Aorta (tissue), 5 donors: ENCODE measurements around the gene SCGB1D4. TPM values are rescaled to one million over a fixed set of nuclear protein-coding genes. Genes with fewer than 3 reads are reported as not detected.

Source experiments
- ATAC-seq: fragments of 200-7000 bp; cut with Tn5 transposase; one replicate; pipeline ENCODE4 v1.9.1; 2022; ENCODE audit warnings: moderate library complexity; ENCODE audit not compliant: low FRiP score
- DNase-seq, 2 donors: peaks; one replicate each; pipeline ENCODE4 v3.0.0-alpha.2; 2020
- H3K27ac ChIP-seq, 2 donors: one replicate each; pipeline ENCODE4 v1.5.1; 2013; ENCODE audit warnings: low read length in 2 of 2, mild to moderate bottlenecking in 2 of 2, moderate library complexity in 2 of 2, control low read depth in 1 of 2, inconsistent platforms in 1 of 2, low read depth in 1 of 2
- H3K27me3 ChIP-seq, 2 donors: one replicate each; pipeline ENCODE4 v1.6.1; 2013; ENCODE audit warnings: control low read depth in 1 of 2, low read length in 1 of 2, mild to moderate bottlenecking in 1 of 2, moderate library complexity in 1 of 2; ENCODE audit not compliant: insufficient read depth in 2 of 2, control insufficient read depth in 1 of 2
- H3K36me3 ChIP-seq, 2 donors: one replicate each; pipeline ENCODE4 v1.6.1; 2013; ENCODE audit warnings: control low read depth in 1 of 2, low read length in 1 of 2, mild to moderate bottlenecking in 1 of 2; ENCODE audit not compliant: insufficient read depth in 2 of 2, control insufficient read depth in 1 of 2
- H3K4me1 ChIP-seq, 2 donors: one replicate each; pipeline ENCODE4 v1.6.1; 2013; ENCODE audit warnings: low read length in 2 of 2, control low read depth in 1 of 2, mild to moderate bottlenecking in 1 of 2, moderate library complexity in 1 of 2; ENCODE audit not compliant: insufficient read depth in 2 of 2, control insufficient read depth in 1 of 2
- H3K4me3 ChIP-seq, 2 donors: one replicate each; pipeline ENCODE4 v1.5.1; 2013; ENCODE audit warnings: low read length in 2 of 2, control low read depth in 1 of 2, mild to moderate bottlenecking in 1 of 2
- H3K9me3 ChIP-seq: one replicate; pipeline ENCODE4 v1.6.1; 2013; ENCODE audit warnings: mild to moderate bottlenecking, low read length; ENCODE audit not compliant: control insufficient read depth
- WGBS, 2 donors: extraction: QIAGEN DNeasy Blood & Tissue Kit; methylation state at CpG; one replicate each; pipeline ENCODE4 v1.1.7; 2013; 5-methylcytosine and 5-hydroxymethylcytosine counted together
- intact Hi-C, 2 donors: fragments of 100-400 bp; cut with DNase I; formaldehyde crosslinking; loops; one replicate each; pipeline versions ENCODE4 v1.14.2 to v1.15.0; 2022
- polyA plus RNA-seq, 2 donors: library from polyadenylated mRNA; stranded (reverse); fragments of 200-250 nt; gene quantifications; one replicate each; pipeline ENCODE4 v1.2.3, GENCODE V29; 2013
- total RNA-seq, 2 donors: library from RNA; stranded (reverse); fragmentation: NEBNext Ultra II Directional; extraction: Animal tissue kit (Norgen Biotek cat#: 25700); gene quantifications; one replicate each; pipeline ENCODE4 v1.2.1, GENCODE V29; 2021
- donor health status: healthy with polysubstance abuse.
- donor health status: Bipolar disorder and iron deficiency.
- donor health status: DM: no; HTN: no; CAD: no.
- donor health status: DM: no; HTN: no; CAD: no.
- donor health status: DM: yes; HTN: yes; CAD: no.

Gene SCGB1D4
- total and polyA plus RNA-seq, 4 donors, result not detected

GRCh38 chr11:62309991-62310390, 11.1 kb upstream of the SCGB1D4 start:
- 53 to 57% methylated on average over 7 of the region's 7 CpGs for WGBS, 2 donors
- H3K4me1 ChIP-seq, result no peaks in the 10 kb centered on the region
- intact Hi-C loops, result loop anchor here in 1 of 2 donors (10.0 kb wide), 1 partner anchor 515 kb away; the partner anchor contains the start of genes FEN1 and TMEM258

GRCh38 chr11:62307950-62308349, 9.1 kb upstream of the SCGB1D4 start:
- DNase-seq (no peak), ATAC-seq (no peak)
- Histone ChIP-seq H3K27ac (no peak overlapping the region), H3K4me3 (no peak overlapping the region), H3K4me1 (no peaks in the 10 kb centered on the region), H3K27me3 (no peaks in the 10 kb centered on the region), H3K36me3 (no peaks in the 10 kb centered on the region), H3K9me3 (no peaks in the 10 kb centered on the region)
- intact Hi-C loops, result no loop called here

More at GRCh38 chr11:62309991-62310390, 11.1 kb upstream of the SCGB1D4 start:
- no peak overlapping the region for H3K27ac ChIP-seq
- DNase-seq (no peak), ATAC-seq (no peak)
- no peaks in the 10 kb centered on the region for H3K9me3 ChIP-seq
- no peak overlapping the region for H3K4me3 ChIP-seq
- no peaks in the 10 kb centered on the region for H3K27me3 ChIP-seq
- no peaks in the 10 kb centered on the region for H3K36me3 ChIP-seq

- H3K27ac ChIP-seq, result no peak overlapping the region
- no peaks in the 10 kb centered on the region for H3K9me3 ChIP-seq
- H3K4me3 ChIP-seq, result no peak overlapping the region
- WGBS, 2 donors, result 35 to 36% methylated on average over 6 of the region's 6 CpGs
- H3K36me3 ChIP-seq, result no peaks in the 10 kb centered on the region
- DNase-seq (no peak), ATAC-seq (no peak)
- no peaks in the 10 kb centered on the region for H3K4me1 ChIP-seq
- intact Hi-C loops, result no loop called here
- H3K27me3 ChIP-seq, result no peaks in the 10 kb centered on the region
Measured at GRCh38 chr11:62306227-62306626, 7.4 kb upstream of the SCGB1D4 start.

- Histone ChIP-seq H3K27ac (no peak overlapping the region), H3K4me1 (no peaks in the 10 kb centered on the region), H3K27me3 (no peaks in the 10 kb centered on the region), H3K4me3 (no peak overlapping the region), H3K36me3 (no peaks in the 10 kb centered on the region), H3K9me3 (no peaks in the 10 kb centered on the region)
- WGBS, 2 donors, result 58 to 67% methylated on average over 2 of the region's 2 CpGs
- no peak for DNase-seq
- no peak for ATAC-seq
- intact Hi-C loops, result no loop called here
Measured at GRCh38 chr11:62295504-62295903, 3.4 kb downstream of the SCGB1D4 start.

GRCh38 chr11:62280452-62280851, 18.4 kb downstream of the SCGB1D4 start:
- H3K9me3 ChIP-seq, result no peaks in the 10 kb centered on the region
- H3K4me1 ChIP-seq, result no peaks in the 10 kb centered on the region
- ATAC-seq (no peak), DNase-seq (no peak)
- no peaks in the 10 kb centered on the region for H3K36me3 ChIP-seq
- H3K27me3 ChIP-seq, result no peaks in the 10 kb centered on the region
- intact Hi-C loops, result no loop called here
- no peak overlapping the region for H3K27ac ChIP-seq
- H3K4me3 ChIP-seq, result no peak overlapping the region

GRCh38 chr11:62273789-62274275, 25.0 kb downstream of the SCGB1D4 start:
- Histone ChIP-seq H3K27me3 (no peaks in the 10 kb centered on the region), H3K4me1 (no peaks in the 10 kb centered on the region), H3K27ac (no peak overlapping the region), H3K36me3 (no peaks in the 10 kb centered on the region), H3K4me3 (no peak overlapping the region), H3K9me3 (no peaks in the 10 kb centered on the region)
- intact Hi-C loops, result no loop called here
- DNase-seq (no peak), ATAC-seq (no peak)
- 77 to 78% methylated on average over 7 of the region's 7 CpGs for WGBS, 2 donors

GRCh38 chr11:62273284-62273683, 25.6 kb downstream of the SCGB1D4 start:
- no peaks in the 10 kb centered on the region for H3K36me3 ChIP-seq
- H3K9me3 ChIP-seq, result no peaks in the 10 kb centered on the region
- intact Hi-C loops, result no loop called here
- H3K27ac ChIP-seq, result no peak overlapping the region
- H3K4me3 ChIP-seq, result no peak overlapping the region
- ATAC-seq, result no peak
- H3K4me1 ChIP-seq, result no peaks in the 10 kb centered on the region
- 73% methylated on average over 5 of the region's 5 CpGs for WGBS, 2 donors
- no peak for DNase-seq
- no peaks in the 10 kb centered on the region for H3K27me3 ChIP-seq

- ATAC-seq, result no peak
- Histone ChIP-seq H3K4me3 (no peak within 1 kb of the TSS), H3K27ac (no peak within 1 kb of the TSS), H3K36me3 (no peaks in the 10 kb centered on the region), H3K4me1 (no peaks in the 10 kb centered on the region), H3K27me3 (peaks cover 0 to 3% of the 10 kb centered on the region in 2 donors), H3K9me3 (no peaks in the 10 kb centered on the region)
- DNase-seq, result no peak
- intact Hi-C loops, result no loop called here
- 72 to 73% methylated on average over 10 of the region's 10 CpGs for WGBS, 2 donors
Measured at GRCh38 chr11:62269654-62270278, 29.1 kb downstream of the SCGB1D4 start, which contains the start of gene SCGB2A2. Gene SCGB2A2, plus strand, starts transcription at chr11:62270158. Its CDS starts 59 bp downstream, at chr11:62270217.

GRCh38 chr11:62267576-62267975, 31.3 kb downstream of the SCGB1D4 start:
- Histone ChIP-seq H3K36me3 (no peaks in the 10 kb centered on the region), H3K4me1 (no peaks in the 10 kb centered on the region), H3K9me3 (no peaks in the 10 kb centered on the region), H3K27ac (no peak overlapping the region), H3K27me3 (peaks cover 0 to 3% of the 10 kb centered on the region in 2 donors), H3K4me3 (no peak overlapping the region)
- DNase-seq (no peak), ATAC-seq (no peak)
- 54 to 75% methylated on average over 3 of the region's 3 CpGs for WGBS, 2 donors
- intact Hi-C loops, result no loop called here
